NCI-H2196 (cell line): Measurements from ENCODE around the gene STIMATE.

Experiments
- DNase-seq: peaks from one replicate; lab custom pipeline; 2025; ENCODE audit not compliant: unreplicated experiment; lab: John Stamatoyannopoulos, UW

The STIMATE gene

GRCh38 chr3:52894756-52895155, 2.6 kb downstream of the STIMATE start:
- no peak for DNase-seq

- DNase-seq: no peak
These were observed 3.6 kb downstream of the STIMATE start for GRCh38 chr3:52893723-52894122.

- DNase-seq: no peak
These were observed 4.6 kb downstream of the STIMATE start for GRCh38 chr3:52892625-52893311.

GRCh38 chr3:52892290-52892624, 5.1 kb downstream of the STIMATE start:
- no peak for DNase-seq

DNA sequence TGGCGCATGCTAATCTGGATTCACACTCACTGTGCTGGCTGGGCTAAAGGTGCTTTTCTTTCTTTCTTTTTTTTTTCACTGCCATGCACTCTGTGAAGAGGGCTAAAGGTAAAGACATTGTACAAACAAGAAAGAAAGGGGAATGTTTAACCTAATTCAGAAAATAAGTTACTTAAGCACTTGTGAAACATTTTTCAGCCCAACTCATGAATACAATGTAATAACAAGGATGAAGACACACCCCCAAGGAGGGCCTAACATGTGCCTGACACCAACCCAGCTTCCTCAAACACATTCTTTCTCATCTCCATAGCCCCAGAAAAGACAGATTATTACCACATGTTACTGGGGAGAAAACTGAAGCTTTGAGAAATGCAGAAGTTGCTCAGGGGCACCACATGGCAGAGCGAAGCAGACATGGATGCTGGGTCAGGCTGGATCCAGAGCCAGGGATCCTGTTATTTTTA, 5.7 kb downstream of the STIMATE start:
- no peak for DNase-seq

GRCh38 chr3:52891164-52891563, 6.2 kb downstream of the STIMATE start:
- no peak for DNase-seq

DNA sequence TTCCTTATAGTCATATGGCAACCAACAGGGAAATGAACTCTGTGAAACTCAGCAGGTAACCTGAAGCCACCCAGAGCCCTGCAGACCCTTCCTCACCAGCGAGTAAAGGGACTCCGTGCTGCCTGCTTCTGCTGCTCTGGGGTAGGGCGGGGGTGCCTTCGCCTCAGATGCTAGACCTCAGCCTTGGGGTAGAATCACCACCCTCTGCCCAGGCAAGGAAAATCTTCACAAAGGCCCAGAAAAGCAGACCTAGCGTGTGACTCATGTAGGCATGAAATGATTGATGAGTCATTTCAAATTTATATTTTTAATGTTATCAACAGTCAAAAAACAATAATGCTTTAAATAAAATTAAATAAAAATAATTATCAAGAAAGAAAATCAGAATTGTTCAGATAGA, 6.6 kb downstream of the STIMATE start:
- no peak for DNase-seq

DNA sequence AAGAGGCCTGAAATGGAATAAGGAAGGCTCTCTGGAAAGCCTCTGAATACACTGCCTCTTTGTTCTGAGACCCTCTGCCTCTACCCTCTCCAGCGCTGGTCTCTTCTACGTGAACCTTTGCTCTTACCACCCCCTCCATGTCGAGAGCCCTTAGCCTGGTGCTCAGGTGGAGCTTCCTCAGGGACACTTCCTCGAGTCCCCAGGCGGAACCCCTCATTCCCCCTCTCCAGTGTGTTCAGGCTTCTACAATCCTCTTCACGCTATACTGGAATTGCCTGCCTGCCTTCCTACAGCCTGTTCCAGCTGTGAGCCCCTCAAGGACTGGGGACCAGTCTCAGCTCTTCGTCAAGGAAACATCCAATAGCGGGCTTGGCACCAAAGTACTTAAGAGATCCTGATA, 7.4 kb downstream of the STIMATE start:
- no peak for DNase-seq

DNA sequence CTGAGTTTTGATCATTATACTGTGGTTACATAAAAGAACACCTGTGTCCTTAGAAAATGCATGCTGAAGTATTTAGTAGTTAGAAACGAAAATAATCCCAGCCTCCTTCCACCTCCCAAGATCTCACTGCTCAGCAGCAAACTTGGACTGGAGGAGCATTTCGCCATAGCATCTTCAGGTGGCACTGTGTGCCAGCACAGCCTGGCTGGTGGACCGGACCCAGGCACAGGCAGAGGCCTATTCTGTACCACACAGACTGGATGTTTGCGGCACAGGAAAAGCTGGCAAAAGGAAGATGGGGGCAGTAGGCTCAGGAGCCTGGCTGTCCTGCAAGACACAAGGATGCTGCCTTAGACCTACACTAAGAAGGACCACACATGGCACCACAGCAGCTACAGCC, 10.2 kb downstream of the STIMATE start:
- DNase-seq: no peak

DNA sequence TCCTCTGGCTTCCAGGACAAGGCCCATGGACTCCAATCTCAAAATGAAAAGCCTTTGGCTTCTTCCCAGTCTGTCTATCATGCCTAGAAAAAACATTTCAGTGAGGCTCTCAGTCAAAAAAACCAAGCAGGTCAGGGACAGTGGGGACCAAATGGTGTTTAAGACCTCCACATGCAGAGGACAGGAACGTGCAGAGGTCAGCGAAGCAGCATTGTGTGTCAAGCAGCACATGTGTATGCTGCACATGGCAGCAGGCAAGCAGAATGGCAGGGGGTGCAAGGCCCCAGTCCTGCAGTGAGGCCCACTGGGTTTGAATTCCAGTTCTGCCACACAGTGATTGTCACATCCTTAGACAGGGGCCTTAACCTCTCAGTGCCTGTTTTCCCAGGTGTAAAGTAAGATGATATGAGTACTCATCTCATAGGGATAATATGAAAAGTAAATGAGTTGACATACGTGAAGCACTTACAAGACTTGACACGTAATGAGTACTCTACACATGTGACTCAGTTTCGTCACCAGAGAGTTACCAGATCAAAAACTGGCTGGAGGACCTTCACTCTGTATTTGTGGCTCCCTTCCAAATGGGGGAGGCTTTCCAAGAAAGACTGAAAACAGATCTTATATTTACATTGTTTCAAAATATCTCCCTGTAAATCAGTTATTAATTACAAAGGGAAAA, 11.2 kb downstream of the STIMATE start:
- no peak for DNase-seq

DNA sequence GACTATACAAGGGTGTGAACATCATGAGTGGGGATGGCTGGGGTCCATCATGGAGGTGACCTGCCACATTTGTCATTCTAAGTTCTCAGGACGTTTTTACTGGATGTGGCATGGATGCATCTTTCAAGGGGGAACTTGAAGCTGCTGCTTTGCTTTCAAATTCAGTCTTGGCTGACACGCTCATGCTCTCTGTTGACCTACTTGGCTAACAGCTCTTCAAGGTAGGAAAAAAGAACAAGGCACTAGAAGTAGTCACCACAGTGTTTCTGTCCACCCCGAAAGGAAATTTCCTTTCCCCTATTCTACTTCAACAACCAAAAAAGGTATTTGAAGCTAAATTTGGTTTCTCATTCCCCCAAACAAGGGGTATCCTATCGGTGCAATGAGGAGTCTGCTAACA, 15.0 kb downstream of the STIMATE start:
- no peak for DNase-seq

DNA sequence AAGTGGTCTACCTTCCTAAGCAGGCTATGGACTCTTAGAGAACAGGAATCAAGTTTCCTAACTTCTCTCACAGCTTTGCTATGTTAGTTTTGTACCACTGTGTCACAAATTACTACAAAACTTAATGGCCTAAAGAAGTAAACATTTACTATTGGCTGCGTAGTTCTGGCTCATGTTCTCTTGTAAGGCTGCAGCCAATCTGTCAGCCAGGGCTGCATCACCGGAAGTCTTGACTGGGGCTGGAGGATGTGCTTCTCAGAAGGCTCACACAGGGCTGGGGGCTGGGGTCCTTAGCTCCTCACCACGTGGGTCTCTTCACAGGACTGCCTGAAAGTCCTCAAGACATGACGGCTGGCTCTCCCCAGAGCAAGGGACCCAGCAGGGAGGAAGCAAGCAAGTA, 15.5 kb downstream of the STIMATE start:
- DNase-seq: no peak

- DNase-seq: no peak
These were observed 16.9 kb downstream of the STIMATE start for GRCh38 chr3:52880474-52880873.

GRCh38 chr3:52880047-52880446, 17.3 kb downstream of the STIMATE start:
- DNase-seq: no peak

GRCh38 chr3:52879581-52879980, 17.8 kb downstream of the STIMATE start:
- no peak for DNase-seq

GRCh38 chr3:52879090-52879489, 18.3 kb downstream of the STIMATE start:
- no peak for DNase-seq

GRCh38 chr3:52877085-52877484, 20.3 kb downstream of the STIMATE start:
- DNase-seq: no peak

GRCh38 chr3:52874864-52875587, 22.3 kb downstream of the STIMATE start:
- DNase-seq: no peak

DNA sequence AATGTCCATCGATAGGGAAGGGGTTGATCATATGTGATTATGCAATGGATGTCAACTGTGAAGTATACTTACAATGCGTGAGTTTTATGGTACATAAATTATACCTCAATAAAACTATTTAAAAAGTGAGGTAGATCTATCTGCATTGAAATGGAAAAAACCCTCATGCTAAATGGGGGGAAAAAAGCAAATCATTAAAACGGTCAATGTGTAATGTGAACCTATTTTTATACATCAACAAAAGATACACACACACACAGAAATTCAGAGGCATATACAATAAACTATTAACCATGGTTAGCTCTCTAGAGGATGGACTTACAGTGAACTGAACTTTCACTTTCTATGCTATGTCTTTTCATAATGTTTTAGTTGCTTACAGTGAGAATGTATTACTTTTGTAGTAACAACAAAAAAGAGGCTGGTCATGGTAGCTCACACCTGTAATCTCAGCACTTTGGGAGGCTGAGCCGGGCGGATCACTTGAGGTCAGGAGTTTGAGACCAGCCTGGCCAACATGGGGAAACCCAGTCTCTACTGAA, 23.1 kb downstream of the STIMATE start:
- no peak for DNase-seq

DNA sequence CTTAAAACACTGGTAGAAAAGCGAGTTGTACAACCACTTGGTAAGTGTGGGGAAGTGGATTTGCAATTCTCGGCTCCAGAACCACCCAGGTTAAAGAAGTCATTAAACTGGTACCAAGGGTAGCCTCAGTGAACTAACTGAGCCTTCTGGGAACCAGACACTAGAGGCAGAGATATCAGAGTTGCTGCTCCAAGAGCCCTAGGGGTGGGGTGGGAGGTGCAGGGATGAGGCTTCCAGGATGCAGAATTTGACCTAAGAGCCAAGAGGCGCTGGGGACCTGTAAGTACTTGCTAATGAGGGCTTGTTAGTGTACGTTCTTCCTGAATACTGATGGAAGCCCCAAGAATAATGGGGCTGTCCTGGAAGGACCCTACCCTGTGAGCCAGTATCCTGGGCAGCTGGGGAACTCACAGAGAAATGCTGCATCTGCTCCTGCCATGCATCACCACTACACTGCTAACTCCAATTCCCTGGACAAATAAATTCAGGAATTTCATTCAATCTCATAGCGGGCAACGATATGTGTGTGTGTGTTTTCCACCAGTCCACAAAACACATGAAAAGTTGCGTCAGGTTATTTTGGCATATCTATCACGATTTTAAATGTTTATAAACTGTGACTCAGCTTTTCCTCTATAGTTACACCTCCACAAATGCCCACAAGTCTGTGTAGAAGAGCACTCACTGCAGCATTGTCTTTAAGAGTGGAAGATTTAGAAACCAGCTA, 23.8 kb downstream of the STIMATE start:
- DNase-seq: no peak

DNA sequence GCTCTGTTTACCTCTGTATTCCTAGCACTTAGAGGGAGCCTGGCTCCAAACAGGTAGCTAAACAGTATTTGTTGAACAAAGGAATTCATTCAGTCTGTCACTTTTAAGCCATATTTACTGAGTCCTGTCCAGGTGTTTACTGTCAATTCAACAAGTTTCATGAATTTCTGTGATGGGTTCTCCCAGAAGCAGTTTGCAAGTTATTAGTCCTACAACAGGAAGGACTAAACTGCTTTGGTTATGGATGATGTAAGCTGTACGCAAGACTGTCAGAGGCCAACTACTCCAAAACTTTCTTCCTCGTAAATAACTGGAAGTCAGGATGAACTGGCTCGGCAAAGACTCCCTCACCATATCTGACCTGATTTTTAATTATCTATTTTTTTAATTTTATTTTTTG, 25.1 kb downstream of the STIMATE start:
- no peak for DNase-seq
